IMR-90 (cell line): ENCODE measurements around the gene RAF1. TPM values are rescaled to one million over a fixed set of nuclear protein-coding genes. Genes with fewer than 3 reads are reported as not detected.
A peak's percentile ranks its signal among the peaks of the same experiment; 100 is the strongest.

Source experiments
- ATAC-seq: fragments of 200-7000 bp; cut with Tn5 transposase; 2 replicates; pipeline ENCODE4 v1.9.1; 2020; ENCODE audit warnings: low read depth, mild to moderate bottlenecking, moderate library complexity
- BruUV-seq: library from RNA; stranded (reverse); fragments of 400-500 nt; replicated peaks from 2 replicates; lab custom pipeline; 2021; lab: Mats Ljungman, UMichigan
- CTCF ChIA-PET: fragments of 300-600 bp; formaldehyde crosslinking; extraction: SDS; loops from one replicate; lab custom pipeline; 2021; ENCODE audit warnings: antibody characterized with exemption; lab: Yijun Ruan, JAX
- POLR2A ChIA-PET: fragments of 300-600 bp; sonication (Branson Sonifier 250); formaldehyde crosslinking; loops from one replicate; lab custom pipeline; 2022; ENCODE audit warnings: antibody characterized with exemption; ENCODE audit not compliant: unreplicated experiment; lab: Charles Lee
- DNase-seq: peaks from one replicate; pipeline ENCODE4 v3.0.0; 2013
- H2AFZ ChIP-seq: replicated peaks from 2 replicates; pipeline ENCODE3; 2013; ENCODE audit warnings: low read length, mild to moderate bottlenecking; ENCODE audit not compliant: poor library complexity
- H2AK5ac ChIP-seq: 2 replicates; pipeline ENCODE4 v1.6.1; 2013; ENCODE audit warnings: low read depth, low read length, inconsistent platforms
- H2AK9ac ChIP-seq: replicated peaks from 2 replicates; pipeline ENCODE3; 2013; ENCODE audit warnings: mild to moderate bottlenecking, low read depth, low read length, moderate library complexity; ENCODE audit not compliant: poor library complexity
- H2BK120ac ChIP-seq: 2 replicates; pipeline ENCODE4 v1.6.1; 2013; ENCODE audit warnings: low read depth, low read length, inconsistent platforms
- H2BK15ac ChIP-seq: 3 replicates; pipeline ENCODE4 v1.6.1; 2013; ENCODE audit warnings: low read depth, low read length, inconsistent platforms
- H2BK20ac ChIP-seq: 2 replicates; pipeline ENCODE4 v1.6.1; 2013; ENCODE audit warnings: low read depth, mild to moderate bottlenecking, inconsistent platforms, low read length, moderate library complexity
- H2BK5ac ChIP-seq: 2 replicates; pipeline ENCODE4 v1.6.1; 2013; ENCODE audit warnings: mild to moderate bottlenecking, low read depth, low read length, inconsistent platforms; ENCODE audit not compliant: poor library complexity, severe bottlenecking
- H3K14ac ChIP-seq: replicated peaks from 2 replicates; pipeline ENCODE4 v1.6.1; 2013; ENCODE audit warnings: low read depth, low read length, inconsistent platforms
- H3K18ac ChIP-seq: 2 replicates; pipeline ENCODE4 v1.6.1; 2013; ENCODE audit warnings: low read depth, low read length, control low read depth
- H3K23ac ChIP-seq: 2 replicates; pipeline ENCODE4 v1.6.1; 2013; ENCODE audit warnings: low read depth, low read length, inconsistent platforms
- H3K27ac ChIP-seq: 2 replicates; pipeline ENCODE4 v1.5.1; 2013; ENCODE audit warnings: mild to moderate bottlenecking, control low read depth, low read length; ENCODE audit not compliant: insufficient read depth
- H3K27me3 ChIP-seq: 2 replicates; pipeline ENCODE4 v1.6.1; 2013; ENCODE audit warnings: low read length; ENCODE audit not compliant: control insufficient read depth, insufficient read depth
- H3K36me3 ChIP-seq: 2 replicates; pipeline ENCODE4 v1.6.1; 2013; ENCODE audit warnings: low read length, mixed read lengths; ENCODE audit not compliant: control insufficient read depth, insufficient read depth
- H3K4ac ChIP-seq: 2 replicates; pipeline ENCODE4 v1.6.1; 2013; ENCODE audit warnings: low read depth, low read length, inconsistent platforms
- H3K4me1 ChIP-seq: 2 replicates; pipeline ENCODE4 v1.6.1; 2013; ENCODE audit warnings: low read length, mixed read lengths; ENCODE audit not compliant: control insufficient read depth, insufficient read depth
- H3K4me2 ChIP-seq: 2 replicates; pipeline ENCODE4 v1.6.1; 2013; ENCODE audit warnings: low read depth, mild to moderate bottlenecking, control low read depth, low read length, moderate library complexity
- H3K4me3 ChIP-seq: 2 replicates; pipeline ENCODE4 v1.5.1; 2013; ENCODE audit warnings: low read depth, mild to moderate bottlenecking, control low read depth, low read length, moderate library complexity; ENCODE audit not compliant: insufficient read depth
- H3K56ac ChIP-seq: 2 replicates; pipeline ENCODE4 v1.6.1; 2013; ENCODE audit warnings: low read length, inconsistent platforms; ENCODE audit not compliant: insufficient read depth; ENCODE audit errors: extremely low read depth
- H3K79me1 ChIP-seq, 2 experiments: 2 replicates each; pipeline ENCODE4 v1.6.1; 2013; ENCODE audit warnings: low read length in 2 of 2, inconsistent platforms in 1 of 2, low read depth in 1 of 2
- H3K9ac ChIP-seq: 2 replicates; pipeline ENCODE4 v1.6.1; 2013; ENCODE audit warnings: low read depth, low read length, control low read depth
- H3K9me1 ChIP-seq: 2 replicates; pipeline ENCODE4 v1.6.1; 2013; ENCODE audit warnings: low read length, inconsistent platforms; ENCODE audit not compliant: insufficient read depth
- H3K9me3 ChIP-seq: 2 replicates; pipeline ENCODE4 v1.6.1; 2013; ENCODE audit warnings: low read length; ENCODE audit not compliant: control insufficient read depth, insufficient read depth
- H4K20me1 ChIP-seq: 2 replicates; pipeline ENCODE4 v1.6.1; 2013; ENCODE audit warnings: low read length, inconsistent platforms; ENCODE audit not compliant: insufficient read depth
- H4K5ac ChIP-seq: 2 replicates; pipeline ENCODE4 v1.6.1; 2013; ENCODE audit warnings: mild to moderate bottlenecking, low read depth, low read length, control low read depth
- H4K8ac ChIP-seq, 2 experiments: 2 replicates each; pipeline ENCODE4 v1.6.1; 2013; ENCODE audit warnings: low read depth in 2 of 2, low read length in 2 of 2, control low read depth in 1 of 2, inconsistent platforms in 1 of 2
- H4K91ac ChIP-seq: 2 replicates; pipeline ENCODE4 v1.6.1; 2013; ENCODE audit warnings: low read depth, low read length, inconsistent platforms; ENCODE audit not compliant: insufficient read depth
- CHD1 ChIP-seq: IDR thresholded peaks from 2 replicates; pipeline ENCODE4 v1.6.1; 2012; ENCODE audit warnings: low read depth, low read length, improper control_type of control experiment
- MAFK ChIP-seq: IDR thresholded peaks from 2 replicates; pipeline ENCODE4 v1.6.1; 2012; ENCODE audit warnings: low read depth, low read length, improper control_type of control experiment
- WGBS, 2 experiments: methylation state at CpG; one replicate each; pipeline versions ENCODE4 v1.1.5 to v1.1.7; 2013; ENCODE audit warnings: missing lambda C conversion rate in 2 of 2; ENCODE audit not compliant: insufficient read length in 1 of 2; ENCODE audit errors: extremely low coverage in 2 of 2; 5-methylcytosine and 5-hydroxymethylcytosine counted together
- dilution Hi-C: fragments of 300-500 bp; cut with HindIII; formaldehyde crosslinking; loops from one replicate; pipeline ENCODE4 v1.14.3; 2018; ENCODE audit warnings: low sequenced_read_pairs; ENCODE audit not compliant: unreplicated experiment
- in situ Hi-C: fragments of 300-500 bp; cut with MboI; formaldehyde crosslinking; loops from 3 replicates; pipeline ENCODE4 v1.14.3; 2019; ENCODE audit warnings: low sequenced_read_pairs, inconsistent platforms, mixed read lengths
- intact Hi-C: fragments of 100-400 bp; cut with micrococcal nuclease; formaldehyde crosslinking; loops from 2 replicates; pipeline ENCODE4 v1.10.0; 2022
- polyA plus RNA-seq, 3 experiments: library from polyadenylated mRNA; depleted of rRNA; stranded (reverse); fragments of >200 nt; gene quantifications; 2 replicates each; pipeline ENCODE4 v1.2.3, GENCODE V29; 2012; ENCODE audit warnings: low replicate concordance in 1 of 3
- total RNA-seq: library from RNA; depleted of rRNA; stranded (reverse); fragments of >200 nt; gene quantifications from 2 replicates; pipeline ENCODE4 v1.2.3, GENCODE V29; 2012

RAF1 gene
- total and polyA plus RNA-seq, 2 of the 4 experiments (the other 2 are of a cell fraction) = 115 to 151 TPM

GRCh38 chr3:12574131-12574530 is 89.8 kb downstream of the RAF1 start:
- ChIA-PET POLR2A (no interaction called here), CTCF (no interaction called here)
- no peak overlapping the region; the same call in 1 of the 2 replicates for H3K56ac ChIP-seq
- BruUV-seq = no TSS peak
- H3K27me3 ChIP-seq = no peaks in the 10 kb centered on the region
- H2BK15ac ChIP-seq = no peak overlapping the region
- peaks cover 21% of the 10 kb centered on the region for H3K4me1 ChIP-seq
- H3K9me3 ChIP-seq = no peaks in the 10 kb centered on the region
- no peak overlapping the region for H2AFZ ChIP-seq
- H3K27ac ChIP-seq = peak overlapping the region; percentile 42; the same call in 1 of the 2 replicates
- no peak overlapping the region for H4K8ac ChIP-seq
- H3K4ac ChIP-seq = no peak overlapping the region
- H4K91ac ChIP-seq = no peak overlapping the region; the same call in 1 of the 2 replicates
- in situ Hi-C loops = no loop called here
- H3K4me2 ChIP-seq = no peak overlapping the region
- intact Hi-C loops = no loop called here
- no peak overlapping the region for H2BK20ac ChIP-seq
- peaks cover 20% of the 10 kb centered on the region for H3K9me1 ChIP-seq
- TF ChIP-seq CHD1 = no peak
- 0 out of 2 replicates have a peak, but pooled peaks have one; percentile 4 for TF ChIP-seq MAFK
- peak overlapping the region; percentile 7; the same call in 1 of the 2 replicates for H3K23ac ChIP-seq
- no peak overlapping the region for H3K4me3 ChIP-seq
- no peak overlapping the region for H4K5ac ChIP-seq
- ATAC-seq (peak; percentile 10; the same call in 1 of the 2 replicates), DNase-seq (peak; percentile 52)
- H3K36me3 ChIP-seq = peaks cover 58% of the 10 kb centered on the region
- no peak overlapping the region for H3K18ac ChIP-seq
- H2BK5ac ChIP-seq = peak overlapping the region; percentile 11
- no peak overlapping the region for H3K9ac ChIP-seq
- H3K14ac ChIP-seq = no peak overlapping the region
- peaks cover 42 to 77% of the 10 kb centered on the region in 2 experiments for H3K79me1 ChIP-seq
- 91% methylated on average over 4 of the region's 6 CpGs; no CpG with 5 or more reads in 1 of the 2 experiments for whole genome bisulfite sequencing, 2 experiments
- no peak overlapping the region for H2BK120ac ChIP-seq
- H2AK5ac ChIP-seq = 0 out of 2 replicates have a peak overlapping the region, but pooled peaks have one; percentile 14
- dilution Hi-C loops = no loop called here
- peaks cover 35% of the 10 kb centered on the region for H4K20me1 ChIP-seq
- H2AK9ac ChIP-seq = peak overlapping the region; percentile 60
